Suprapubic skin (tissue), 4 donors: ENCODE results near the gene CTDSP1. TPM values are rescaled to one million over a fixed set of nuclear protein-coding genes. Genes with fewer than 3 reads are reported as not detected.

Source experiments
- DNase-seq, 2 donors: peaks; one replicate each; pipeline ENCODE4 v3.0.0-alpha.2; 2019; ENCODE audit warnings: low spot score in 2 of 2
- H3K27ac ChIP-seq: fragments of 200-600 bp; sonication (generic); one replicate; pipeline ENCODE4 v1.5.1; 2019
- H3K27me3 ChIP-seq: fragments of 200-600 bp; sonication (generic); one replicate; pipeline ENCODE4 v1.5.1; 2019
- H3K36me3 ChIP-seq: fragments of 200-600 bp; sonication (generic); one replicate; pipeline ENCODE4 v1.5.1; 2019
- H3K4me1 ChIP-seq: fragments of 200-600 bp; sonication (generic); one replicate; pipeline ENCODE4 v1.5.1; 2019
- H3K4me3 ChIP-seq: fragments of 200-600 bp; sonication (generic); one replicate; pipeline ENCODE4 v1.5.1; 2019; ENCODE audit warnings: mild to moderate bottlenecking
- H3K9me3 ChIP-seq: fragments of 200-600 bp; sonication (generic); one replicate; pipeline ENCODE4 v1.5.1; 2019
- CTCF ChIP-seq, 2 donors: fragments of 200-600 bp in 1 of 2; fragments of 450-650 bp in 1 of 2; sonication (generic) in 1 of 2; IDR thresholded peaks; one replicate each; pipeline ENCODE4 v1.5.1; 2016 to 2019; ENCODE audit warnings: antibody characterized with exemption in 2 of 2, mild to moderate bottlenecking in 1 of 2, moderate library complexity in 1 of 2
- EP300 ChIP-seq: sonication (generic); formaldehyde crosslinking; IDR thresholded peaks from one replicate; pipeline ENCODE4 v1.6.1; 2017; ENCODE audit warnings: antibody characterized with exemption
- POLR2A ChIP-seq, 2 donors: fragments of 450-650 bp; IDR thresholded peaks; one replicate each; pipeline ENCODE4 v1.6.1; 2017; ENCODE audit warnings: antibody characterized with exemption in 2 of 2, mild to moderate bottlenecking in 2 of 2, moderate library complexity in 2 of 2
- POLR2AphosphoS5 ChIP-seq, 3 donors: sonication (generic); formaldehyde crosslinking; IDR thresholded peaks; one replicate each; pipeline ENCODE4 v1.6.1; 2017; ENCODE audit warnings: antibody characterized with exemption in 3 of 3
- WGBS: methylation state at CpG from one replicate; pipeline ENCODE4 v1.1.5; 2018; 5-methylcytosine and 5-hydroxymethylcytosine counted together
- total RNA-seq, 4 donors: library from RNA; depleted of rRNA; stranded (reverse); fragments of >200 nt; gene quantifications; one replicate each; pipeline ENCODE4 v1.1.0, GENCODE V29; 2016

CTDSP1 gene
- total RNA-seq, 4 donors from 2014 or later, result 70.3 to 140 (median 99.5) TPM

GRCh38 chr2:218396688-218397462 is 2.8 kb upstream of the CTDSP1 start:
- Histone ChIP-seq H3K27ac (peak overlapping the region; percentile 100), H3K27me3 (no peaks in the 10 kb centered on the region), H3K9me3 (no peaks in the 10 kb centered on the region), H3K36me3 (peaks cover under 1% of the 10 kb centered on the region), H3K4me3 (peak overlapping the region; percentile 96), H3K4me1 (peaks cover 51% of the 10 kb centered on the region)
- peak; percentile 90 to 93 for DNase-seq
- WGBS, result under 1% methylated on average over 21 of the region's 27 CpGs
- no peak for TF ChIP-seq CTCF (IDR thresholded peaks at IDR 0.05)
- TF ChIP-seq POLR2AphosphoS5 (IDR thresholded peaks at IDR 0.05), result no peak
- TF ChIP-seq POLR2A (IDR thresholded peaks at IDR 0.05), result no peak
- TF ChIP-seq EP300, result no peak

- Histone ChIP-seq H3K4me3 (peak overlapping the region; percentile 96), H3K4me1 (peaks cover 57% of the 10 kb centered on the region), H3K9me3 (no peaks in the 10 kb centered on the region), H3K36me3 (peaks cover 6% of the 10 kb centered on the region), H3K27ac (peak overlapping the region; percentile 100), H3K27me3 (no peaks in the 10 kb centered on the region)
- WGBS, result 1% methylated on average over 12 of the region's 12 CpGs
- TF ChIP-seq CTCF (IDR thresholded peaks at IDR 0.05), result no peak
- TF ChIP-seq POLR2AphosphoS5 (IDR thresholded peaks at IDR 0.05), result no peak
- TF ChIP-seq POLR2A (IDR thresholded peaks at IDR 0.05), result no peak
- TF ChIP-seq EP300, result no peak
- no peak for DNase-seq
Observed at GRCh38 chr2:218397463-218397819, 2.2 kb upstream of the CTDSP1 start.

- Histone ChIP-seq H3K9me3 (no peaks in the 10 kb centered on the region), H3K36me3 (peaks cover 11% of the 10 kb centered on the region), H3K27ac (peak overlapping the region; percentile 100), H3K4me3 (peak overlapping the region; percentile 96), H3K27me3 (no peaks in the 10 kb centered on the region), H3K4me1 (peaks cover 62% of the 10 kb centered on the region)
- WGBS, result 0% methylated on average over 19 of the region's 35 CpGs
- DNase-seq, result peak; percentile 87 to 91
- TF ChIP-seq CTCF (IDR thresholded peaks at IDR 0.05) (no peak), POLR2AphosphoS5 (IDR thresholded peaks at IDR 0.05) (peak in 1 of 3 donors; percentile 8)
Observed at GRCh38 chr2:218397820-218398436, 1.7 kb upstream of the CTDSP1 start.

- TF ChIP-seq POLR2A (IDR thresholded peaks at IDR 0.05) (no peak), POLR2AphosphoS5 (IDR thresholded peaks at IDR 0.05) (peak in 1 of 3 donors; percentile 48), CTCF (IDR thresholded peaks at IDR 0.05) (peak in 1 of 2 donors; percentile 22), EP300 (no peak)
- 1% methylated on average over 64 of the region's 95 CpGs for WGBS
Observed at GRCh38 chr2:218398437-218399390, 954 bp upstream of the CTDSP1 start.

More at GRCh38 chr2:218398437-218399390, 954 bp upstream of the CTDSP1 start:
- peaks cover 68% of the 10 kb centered on the region for H3K4me1 ChIP-seq
- peaks cover 19% of the 10 kb centered on the region for H3K36me3 ChIP-seq
- peak; percentile 89 to 91 for DNase-seq
- H3K27me3 ChIP-seq, result no peaks in the 10 kb centered on the region
- H3K4me3 ChIP-seq, result peak overlapping the region; percentile 96
- H3K9me3 ChIP-seq, result no peaks in the 10 kb centered on the region
- H3K27ac ChIP-seq, result peak overlapping the region; percentile 100
